SIG-M5 (cell line): ENCODE data around the gene M1AP.

Source experiments
- DNase-seq: peaks from one replicate; lab custom pipeline; 2025; lab: John Stamatoyannopoulos, UW

Gene M1AP

DNA sequence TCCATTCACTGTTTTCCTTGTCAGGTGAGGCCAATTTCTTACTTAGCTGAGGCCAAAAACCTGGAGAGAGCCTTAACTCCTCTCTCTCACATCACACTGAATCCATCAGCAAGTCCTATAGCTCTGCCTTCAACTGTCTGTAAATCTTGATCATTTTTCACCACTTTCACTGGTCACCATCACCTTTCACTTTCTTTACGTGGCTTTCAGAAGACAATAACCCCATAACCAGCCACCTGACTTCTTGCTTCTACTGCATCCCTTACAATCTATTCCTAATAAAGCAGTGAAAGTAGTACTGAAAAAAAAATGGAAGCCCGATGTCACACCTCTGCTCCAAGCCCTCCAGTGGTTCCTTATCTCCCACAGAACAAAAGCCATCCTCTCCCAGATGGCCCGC is 102.1 kb downstream of the M1AP start:
- DNase-seq, result no peak

DNA sequence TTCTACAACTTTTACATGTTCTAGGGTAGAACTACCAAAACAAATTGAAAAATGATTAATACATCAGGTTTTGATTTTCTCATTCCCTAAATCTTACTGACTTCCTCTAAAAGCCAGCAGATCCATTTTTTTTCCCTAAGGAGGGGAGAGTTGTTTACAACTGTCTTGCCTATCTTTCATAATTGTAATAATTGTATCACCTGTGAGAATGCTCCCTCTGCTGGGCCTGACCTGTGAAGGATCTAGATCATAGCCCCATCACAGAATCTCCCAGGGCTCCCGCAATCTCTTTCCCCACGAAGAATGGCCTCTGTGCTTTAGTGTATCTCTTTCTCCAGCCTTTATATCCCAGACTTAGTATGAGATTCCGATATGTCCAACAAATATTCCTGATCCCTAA is 103.5 kb downstream of the M1AP start:
- DNase-seq, result no peak

DNA sequence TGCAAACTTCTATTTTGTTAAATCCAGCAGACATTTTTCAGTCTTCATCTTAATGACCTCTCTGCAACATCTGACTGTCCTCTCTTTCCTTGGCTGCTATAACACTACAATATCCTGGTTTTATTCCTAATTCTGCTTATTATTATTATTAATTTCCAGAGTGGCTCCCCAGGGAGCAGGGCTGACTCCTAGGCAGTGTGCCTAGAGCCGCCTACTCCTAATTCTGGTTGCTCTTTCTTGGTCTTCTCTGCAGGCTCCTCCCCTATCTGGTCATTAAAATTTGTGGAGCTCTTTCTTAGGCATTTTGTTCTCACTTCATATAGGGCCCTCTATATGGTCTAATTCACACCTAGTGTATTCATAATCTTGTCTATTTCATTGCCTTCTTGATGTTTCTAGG is 105.2 kb downstream of the M1AP start:
- DNase-seq, result no peak

DNA sequence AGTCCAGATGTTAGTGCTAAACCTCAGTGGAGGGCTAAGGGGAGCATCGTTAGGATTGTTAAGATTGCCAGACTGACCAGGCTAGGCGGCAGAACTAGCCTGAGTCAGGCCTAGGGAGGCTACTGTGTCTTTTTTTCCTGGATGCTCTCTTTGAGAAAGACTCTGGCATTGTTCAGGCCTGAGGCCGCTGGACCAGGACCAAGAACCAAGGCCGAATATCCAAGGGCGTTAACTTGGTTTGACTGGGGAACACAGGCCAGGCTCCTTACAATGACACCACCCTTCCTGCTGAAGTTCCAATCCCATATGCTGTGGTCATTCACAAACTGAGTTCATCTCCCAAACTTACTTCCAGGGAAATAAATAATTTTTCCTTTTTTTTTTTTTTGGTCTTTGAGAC is 107.8 kb downstream of the M1AP start:
- no peak for DNase-seq

DNA sequence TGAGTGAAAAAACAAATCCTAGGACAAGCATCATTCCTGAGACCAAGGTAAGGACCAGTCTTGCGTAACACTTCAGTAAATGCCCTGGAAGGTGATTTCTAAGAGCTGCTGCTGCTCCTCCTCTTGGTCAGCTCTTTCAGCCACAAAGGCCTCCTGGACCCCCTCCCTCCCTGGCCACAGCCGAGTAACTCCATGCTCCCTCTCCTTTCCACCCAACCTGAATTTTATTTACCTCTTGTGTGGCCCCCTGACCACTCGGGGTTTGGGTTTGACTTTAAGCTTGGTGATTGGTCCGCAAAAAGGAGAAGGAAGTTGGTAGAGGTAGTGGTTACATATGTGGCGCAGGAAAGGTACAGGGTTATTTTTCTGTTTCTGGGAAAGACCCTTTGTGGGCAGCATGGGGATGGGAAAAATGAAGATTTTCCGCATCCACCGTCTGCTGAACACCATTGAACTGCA is 109.2 kb downstream of the M1AP start:
- no peak for DNase-seq

DNA sequence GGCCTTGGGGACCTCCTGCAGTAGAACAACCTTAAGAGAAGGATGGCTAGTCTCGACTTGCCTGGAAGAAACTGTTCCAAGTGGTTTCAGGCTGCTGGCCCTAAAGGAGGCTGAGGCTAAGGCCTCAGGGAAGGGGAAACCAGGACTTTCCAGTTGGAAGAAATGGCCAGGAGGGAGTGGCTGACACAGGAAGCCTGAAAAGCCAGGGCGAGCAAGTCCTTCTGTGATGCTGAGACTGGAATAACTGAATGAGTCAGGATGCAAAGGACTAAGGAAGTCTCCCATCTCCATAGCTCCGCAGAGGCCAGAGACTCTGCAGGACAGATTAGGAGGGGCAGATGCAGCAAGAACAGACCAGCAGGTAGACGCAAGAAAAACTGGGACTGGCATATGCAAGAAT is 111.0 kb downstream of the M1AP start:
- no peak for DNase-seq

DNA sequence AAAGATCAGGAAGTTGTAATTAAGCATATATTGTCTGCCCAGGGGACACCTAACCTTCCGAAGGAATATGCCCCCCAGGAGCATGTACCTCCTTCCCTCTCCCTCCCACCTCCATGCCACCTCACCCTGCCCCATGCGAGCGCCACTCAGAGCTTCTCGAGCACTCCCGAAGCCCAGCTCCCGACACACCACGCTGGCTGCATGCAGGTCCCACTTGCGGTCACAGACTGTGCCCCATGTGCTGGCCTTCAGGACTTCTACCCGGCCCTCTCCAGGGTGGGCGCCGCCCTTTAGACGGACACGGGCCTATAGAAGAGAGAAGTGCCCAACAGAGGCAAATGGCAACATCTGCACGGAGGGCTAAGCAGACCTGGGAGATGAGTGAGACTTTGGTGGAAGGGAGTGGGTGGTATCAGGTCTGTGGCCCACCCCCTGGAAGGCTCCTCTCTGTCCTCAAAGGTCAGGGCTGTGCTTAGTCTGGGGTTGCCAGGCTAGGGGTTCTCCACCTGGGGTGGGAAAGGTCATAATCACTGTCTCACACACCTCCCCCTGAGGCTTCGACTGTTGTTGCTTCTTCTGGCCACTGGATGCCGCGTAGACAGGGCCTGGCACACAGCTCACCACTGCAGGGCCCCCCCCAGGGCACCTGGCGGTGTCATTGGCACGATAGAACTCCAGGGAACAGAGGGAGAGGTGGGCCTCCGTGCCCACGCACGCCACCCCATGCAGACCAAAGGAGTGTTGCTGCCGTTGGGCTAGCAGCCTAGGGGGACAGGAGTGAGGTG is 111.8 kb downstream of the M1AP start:
- no peak for DNase-seq

DNA sequence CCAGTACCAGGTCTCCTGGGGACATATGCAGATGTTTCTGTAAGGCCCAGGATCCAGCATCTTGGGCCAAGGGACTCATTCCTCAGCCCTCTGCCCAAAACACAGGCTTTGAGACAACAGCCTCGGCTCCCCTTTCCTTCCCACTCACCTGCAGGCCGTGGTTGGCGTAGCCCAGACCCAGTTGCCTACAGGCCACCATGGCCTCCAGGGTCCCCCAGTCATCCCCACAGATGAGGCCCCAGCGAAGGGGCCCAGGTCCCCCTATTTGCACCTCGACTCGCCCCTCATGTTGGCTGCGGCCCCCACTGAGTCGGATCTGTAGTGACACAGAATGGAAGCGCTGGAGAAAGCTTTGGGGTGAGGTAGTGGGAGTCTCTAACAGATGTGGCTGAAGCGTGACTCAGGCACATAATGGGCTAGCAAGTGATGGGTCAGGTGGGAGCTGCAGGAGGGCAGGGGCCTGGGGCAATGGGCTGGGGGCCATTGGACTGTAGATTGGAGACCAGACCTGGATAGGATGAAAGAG is 112.6 kb downstream of the M1AP start:
- DNase-seq, result no peak

DNA sequence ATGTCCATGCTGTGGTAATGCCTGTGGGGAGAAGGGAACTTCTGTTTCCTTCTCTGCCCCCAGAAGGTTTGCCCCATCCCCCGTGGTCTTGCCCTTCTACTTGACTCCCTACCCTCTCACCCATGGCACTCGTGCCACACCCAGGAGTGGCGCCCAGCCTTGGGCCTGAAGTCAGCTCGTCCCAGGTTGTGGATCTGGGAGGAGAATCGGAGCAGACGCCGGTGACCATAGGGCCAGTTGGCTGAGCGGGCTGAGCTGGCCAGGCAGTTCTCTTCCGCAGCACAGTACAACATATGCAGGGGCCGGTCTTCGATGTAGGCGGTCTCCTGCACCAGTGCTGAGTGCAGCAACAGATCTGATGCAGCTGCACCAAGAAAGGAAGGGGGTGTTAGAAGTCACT is 113.7 kb downstream of the M1AP start:
- DNase-seq, result no peak

DNA sequence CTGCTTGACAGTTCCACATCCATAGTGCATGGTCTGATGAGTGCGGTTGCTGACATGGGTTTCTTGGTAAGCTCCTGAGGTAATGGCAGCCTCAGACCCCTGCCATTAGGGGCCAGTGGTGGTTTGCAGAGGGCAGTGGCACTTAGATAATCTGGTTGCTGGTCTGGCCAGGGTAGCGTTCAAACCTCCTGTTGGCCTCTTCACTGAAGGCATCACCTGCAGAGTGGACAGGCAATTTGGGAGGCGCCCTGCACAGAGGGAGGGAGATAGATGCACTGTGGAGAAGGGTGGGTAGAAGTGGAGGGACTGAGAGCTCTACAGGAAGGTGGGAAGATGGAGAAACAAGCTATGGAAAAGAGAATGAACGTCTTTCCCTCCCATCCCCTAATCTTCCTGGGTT is 114.7 kb downstream of the M1AP start:
- DNase-seq, result no peak

DNA sequence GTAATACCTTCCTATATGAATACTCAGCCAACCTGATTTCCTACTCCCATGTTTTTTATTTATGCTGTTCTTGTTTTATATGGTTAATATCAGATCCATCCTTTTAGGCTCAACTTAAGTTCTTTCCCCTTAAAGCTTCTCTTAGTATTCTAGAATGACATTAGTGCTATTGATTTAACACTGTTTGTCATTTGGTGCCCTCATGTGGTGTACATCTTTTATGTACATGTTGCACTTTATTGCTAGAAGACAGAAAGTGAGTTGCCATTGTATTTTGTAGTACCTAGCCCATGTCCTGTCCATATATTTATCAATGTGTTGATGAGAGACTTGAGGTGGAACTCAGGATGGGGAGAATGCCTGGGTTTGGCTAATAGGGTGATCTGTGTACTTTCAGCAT is 115.9 kb downstream of the M1AP start:
- DNase-seq, result no peak

DNA sequence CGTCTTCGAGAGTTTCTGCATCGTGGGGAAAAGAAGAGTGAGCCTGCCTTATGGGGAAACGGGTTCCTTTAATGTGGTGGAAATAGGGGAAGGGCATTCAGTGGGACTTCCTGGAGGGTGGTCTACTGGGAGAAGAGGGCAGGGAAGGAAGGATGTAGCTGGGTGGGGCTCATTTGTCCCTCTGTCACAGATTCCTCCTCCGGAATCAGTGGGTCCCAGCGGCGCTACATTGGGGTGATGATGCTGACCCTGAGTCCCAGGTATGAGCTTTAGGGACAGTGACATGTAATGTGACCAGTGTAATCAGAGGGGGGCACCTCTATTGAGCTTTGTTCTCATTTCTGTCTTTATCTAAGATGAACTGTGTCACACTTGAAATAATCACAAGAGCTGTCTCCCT is 116.5 kb downstream of the M1AP start:
- no peak for DNase-seq

DNA sequence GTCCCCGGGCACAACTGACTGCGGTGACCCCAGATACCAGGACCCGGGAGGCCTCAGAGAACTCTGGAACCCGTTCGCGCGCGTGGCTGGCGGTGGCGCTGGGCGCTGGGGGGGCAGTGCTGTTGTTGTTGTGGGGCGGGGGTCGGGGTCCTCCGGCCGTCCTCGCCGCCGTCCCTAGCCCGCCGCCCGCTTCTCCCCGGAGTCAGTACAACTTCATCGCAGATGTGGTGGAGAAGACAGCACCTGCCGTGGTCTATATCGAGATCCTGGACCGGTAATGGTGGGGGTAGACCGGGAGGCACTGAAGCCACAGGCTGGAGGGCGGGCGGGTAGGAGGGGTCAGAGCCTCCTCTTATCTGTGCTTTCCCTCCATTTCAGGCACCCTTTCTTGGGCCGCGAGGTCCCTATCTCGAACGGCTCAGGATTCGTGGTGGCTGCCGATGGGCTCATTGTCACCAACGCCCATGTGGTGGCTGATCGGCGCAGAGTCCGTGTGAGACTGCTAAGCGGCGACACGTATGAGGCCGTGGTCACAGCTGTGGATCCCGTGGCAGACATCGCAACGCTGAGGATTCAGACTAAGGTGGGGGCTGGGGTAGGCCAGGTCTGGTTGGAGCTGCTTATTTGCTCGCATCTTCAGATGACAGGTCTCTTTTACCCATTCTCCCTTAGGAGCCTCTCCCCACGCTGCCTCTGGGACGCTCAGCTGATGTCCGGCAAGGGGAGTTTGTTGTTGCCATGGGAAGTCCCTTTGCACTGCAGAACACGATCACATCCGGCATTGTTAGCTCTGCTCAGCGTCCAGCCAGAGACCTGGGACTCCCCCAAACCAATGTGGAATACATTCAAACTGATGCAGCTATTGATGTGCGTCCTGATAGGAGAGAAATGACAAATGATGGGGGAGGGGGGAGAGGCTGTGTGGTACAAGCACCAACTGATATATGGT is 117.6 kb downstream of the M1AP start:
- DNase-seq, result no peak

DNA sequence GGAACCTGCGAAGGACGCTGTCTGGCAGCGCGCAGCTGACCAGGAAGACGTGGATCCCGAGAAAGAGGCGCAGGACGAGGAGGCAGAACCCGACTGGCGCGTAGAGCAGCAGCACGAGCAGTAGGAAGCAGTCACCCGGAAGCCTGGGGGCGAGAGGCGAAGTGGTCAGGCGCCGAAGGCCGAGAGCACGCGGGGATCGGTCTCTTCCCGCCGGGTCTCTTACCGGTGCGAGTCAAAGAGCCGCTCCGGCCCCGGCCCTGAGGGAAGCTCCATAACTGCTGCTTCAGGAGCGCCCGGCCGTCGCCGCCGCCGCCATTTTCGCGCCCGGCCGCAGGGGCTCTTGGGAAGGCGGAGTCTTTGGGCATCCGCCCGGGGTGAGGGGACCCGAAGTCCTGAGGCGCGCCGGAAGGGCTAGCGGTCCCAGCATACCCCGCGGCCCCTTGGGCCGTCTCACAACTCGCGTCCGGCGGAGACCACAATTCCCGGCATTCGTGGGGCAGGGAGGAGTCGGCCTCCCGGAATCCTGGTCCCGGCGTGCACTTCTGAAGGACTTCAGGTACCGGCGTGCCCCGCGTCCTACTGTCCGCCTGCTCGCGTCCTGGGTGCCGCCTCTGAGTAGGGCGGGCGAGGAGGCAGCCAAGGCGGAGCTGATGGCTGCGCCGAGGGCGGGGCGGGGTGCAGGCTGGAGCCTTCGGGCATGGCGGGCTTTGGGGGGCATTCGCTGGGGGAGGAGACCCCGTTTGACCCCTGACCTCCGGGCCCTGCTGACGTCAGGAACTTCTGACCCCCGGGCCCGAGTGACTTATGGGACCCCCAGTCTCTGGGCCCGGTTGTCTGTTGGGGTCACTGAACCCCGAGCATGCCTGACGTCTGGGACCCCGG is 118.5 kb downstream of the M1AP start, which contains the start of the genes AUP1 and HTRA2:
Gene AUP1, minus strand, starts transcription at position 350 of the 882 bp plus-strand sequence. Its CDS starts 77 bp downstream, at position 273.
Gene HTRA2, plus strand, starts transcription at position 577 of the 882 bp plus-strand sequence. Its CDS starts 74 bp downstream, at position 651.
- DNase-seq, result peak; percentile 90

DNA sequence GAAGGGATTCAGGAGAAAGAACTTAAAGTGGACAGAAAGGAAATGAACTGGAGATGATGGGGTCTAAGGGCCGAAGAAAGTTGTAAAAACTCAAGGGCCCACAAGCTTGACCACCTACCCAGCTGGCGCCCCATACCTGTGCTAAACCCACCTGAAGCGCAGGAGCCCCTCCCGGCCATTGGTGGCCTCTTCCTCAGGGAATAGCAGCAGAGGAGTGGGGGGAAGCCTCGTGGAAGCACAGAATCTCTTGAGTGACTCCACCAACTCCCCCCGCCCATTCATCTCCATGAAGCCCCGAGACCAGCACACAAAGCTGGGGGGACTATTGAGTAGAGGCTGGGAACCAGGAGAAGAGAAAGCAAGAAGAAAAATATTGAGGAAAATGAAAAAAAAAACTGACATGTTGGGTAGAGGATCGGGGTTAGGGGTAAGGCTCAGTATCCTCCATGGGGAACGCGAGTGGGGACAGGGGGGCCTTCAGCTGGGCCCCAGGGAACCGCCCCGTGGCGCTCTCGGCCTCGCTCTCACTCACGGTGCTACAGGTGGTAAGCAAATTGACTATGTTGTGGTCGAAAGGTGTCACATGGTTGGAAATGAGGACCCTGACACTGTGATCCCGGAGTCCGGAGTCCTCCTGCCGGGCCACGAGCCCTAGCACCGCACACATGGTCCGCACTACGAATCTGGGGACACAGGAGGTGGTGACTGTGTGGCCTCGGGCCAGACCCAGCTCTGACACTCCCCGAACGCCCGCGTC is 119.4 kb downstream of the M1AP start:
- DNase-seq, result no peak

DNA sequence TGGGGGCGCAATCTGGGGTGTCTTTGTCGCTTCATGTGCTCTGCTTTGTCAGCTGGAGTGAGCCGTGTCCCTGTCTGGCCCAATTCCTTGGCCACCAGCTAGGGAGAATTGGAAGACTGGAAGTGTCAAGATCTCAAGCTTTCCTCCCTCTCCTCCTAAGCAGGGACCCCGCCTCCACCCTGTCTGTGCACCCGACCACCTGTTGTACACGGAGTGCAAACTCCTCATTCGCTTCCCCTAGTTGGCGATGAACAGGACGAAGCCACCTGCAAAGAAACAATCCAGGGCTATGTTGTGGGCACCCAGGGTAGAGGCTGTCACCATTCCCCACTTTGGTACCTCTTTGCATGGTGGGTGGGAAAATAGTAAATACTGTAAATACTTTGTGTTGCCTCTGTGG is 120.4 kb downstream of the M1AP start:
- DNase-seq, result no peak

DNA sequence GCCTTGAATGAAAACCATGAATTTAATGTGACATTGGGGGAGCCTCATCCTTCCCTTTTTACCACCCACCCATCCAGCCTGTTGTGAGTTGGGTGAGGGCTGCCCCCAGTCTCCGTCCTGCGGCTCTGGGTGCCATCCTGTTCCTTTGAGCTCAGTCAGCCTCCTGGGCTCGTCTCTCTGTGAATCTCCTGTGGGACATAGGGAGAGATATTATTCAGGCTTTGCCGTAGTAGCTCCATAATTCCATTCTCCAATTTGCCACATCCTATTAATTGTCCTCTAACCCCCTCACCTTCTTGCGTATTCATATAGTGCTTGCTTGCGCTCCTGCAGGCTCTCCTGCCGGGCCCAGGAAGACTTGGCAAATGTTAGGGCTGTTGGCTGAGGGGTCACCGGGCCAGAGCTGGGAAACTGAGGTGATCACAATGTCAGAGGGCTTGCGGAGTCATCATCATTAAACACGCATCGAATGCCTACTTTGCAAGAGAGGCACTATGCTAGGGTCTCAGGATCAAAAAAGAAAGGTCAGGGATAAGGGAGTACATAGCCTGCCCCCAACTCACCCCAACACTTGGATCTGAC is 121.4 kb downstream of the M1AP start:
- no peak for DNase-seq

DNA sequence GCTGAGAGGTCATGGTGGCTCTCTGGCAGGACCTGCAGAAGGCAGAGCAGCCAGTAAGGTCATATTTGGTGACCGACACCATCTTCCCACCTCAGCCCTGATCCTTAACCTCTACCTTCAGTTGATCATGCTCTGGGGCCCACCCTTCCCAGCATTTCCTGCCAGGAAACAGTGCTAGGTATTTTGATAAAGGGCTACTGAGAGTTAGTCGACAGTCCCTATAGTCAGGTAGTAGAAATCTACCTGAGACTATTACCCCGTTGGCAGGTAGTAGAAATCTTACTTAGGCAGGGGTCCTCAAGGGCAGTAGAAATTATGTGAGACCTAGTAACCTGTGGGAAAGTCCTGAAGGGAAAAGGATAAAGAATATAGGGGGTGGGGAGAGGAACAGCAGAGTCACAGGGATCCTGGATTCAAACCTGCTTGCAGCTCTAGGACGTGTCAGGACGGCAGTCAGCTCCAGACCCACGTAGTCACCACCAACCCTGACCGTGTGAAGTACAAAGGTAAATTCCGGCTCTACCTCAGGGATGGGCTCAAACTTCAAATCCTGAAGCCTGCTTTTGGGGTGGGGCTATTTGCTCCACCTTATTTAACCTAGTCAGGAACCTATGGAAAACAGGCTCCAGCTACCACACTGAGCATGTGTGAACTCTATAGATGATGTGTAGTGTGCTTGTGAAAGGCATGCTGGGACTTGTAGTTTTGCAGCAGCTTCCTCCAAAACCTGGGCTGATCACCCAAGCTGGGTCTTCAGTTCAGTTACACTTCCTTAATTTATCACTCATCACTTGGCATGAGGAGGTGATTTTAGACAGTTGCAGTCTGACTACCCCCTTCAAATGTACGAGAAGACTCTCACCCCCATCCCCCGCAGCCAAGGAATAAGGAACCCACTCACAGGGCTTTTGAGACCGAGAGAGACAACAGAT is 122.1 kb downstream of the M1AP start, which contains the start of gene DQX1:
Gene DQX1, minus strand, starts transcription at position 515 of the 932 bp plus-strand sequence. Its CDS starts 502 bp downstream, at position 13.
- DNase-seq, result peak; percentile 78
